ENCODE results near the gene HOXC9.

HOXC9 gene

DNA sequence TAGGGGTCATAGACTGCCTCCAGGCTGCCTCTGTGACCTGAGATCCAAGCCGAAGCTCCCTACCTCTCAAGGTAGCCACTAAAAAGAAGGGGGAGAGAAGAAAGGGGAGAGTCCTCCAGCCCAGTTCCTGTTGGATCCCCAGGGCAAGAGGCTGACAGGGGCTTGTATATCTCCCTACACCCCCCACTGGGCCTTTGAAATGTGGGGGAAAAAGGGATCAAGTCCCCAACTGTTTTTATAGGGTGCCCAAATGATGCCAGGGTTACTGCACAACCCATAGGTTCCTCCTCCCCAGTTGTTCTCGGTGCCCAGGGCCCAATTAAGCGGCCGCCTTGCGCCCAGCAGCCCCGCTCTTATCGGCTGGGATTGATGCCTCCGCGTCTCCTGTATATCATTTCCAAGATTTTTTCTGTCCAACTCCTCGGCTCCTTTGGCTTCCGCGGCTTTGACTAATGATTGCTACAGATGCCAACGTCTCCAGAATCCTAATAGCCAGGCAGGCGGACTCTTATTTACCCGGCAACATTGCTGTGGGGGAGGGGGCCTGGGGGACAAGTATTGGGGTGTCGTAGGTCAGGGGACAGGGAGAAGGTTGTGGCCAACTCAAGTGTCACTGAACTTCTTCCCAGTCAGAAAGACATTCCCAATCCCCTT is 46.0 kb downstream of the HOXC9 start:
- DNase-seq (ENCODE audit: low read depth in 2 of 2): no peak
- no peak overlapping the region for H3K4me3 ChIP-seq (replicated peaks in 1 of 2; ENCODE audit: low read depth in 2 of 2, low read length in 2 of 2)
- TF ChIP-seq, protein P1, sequence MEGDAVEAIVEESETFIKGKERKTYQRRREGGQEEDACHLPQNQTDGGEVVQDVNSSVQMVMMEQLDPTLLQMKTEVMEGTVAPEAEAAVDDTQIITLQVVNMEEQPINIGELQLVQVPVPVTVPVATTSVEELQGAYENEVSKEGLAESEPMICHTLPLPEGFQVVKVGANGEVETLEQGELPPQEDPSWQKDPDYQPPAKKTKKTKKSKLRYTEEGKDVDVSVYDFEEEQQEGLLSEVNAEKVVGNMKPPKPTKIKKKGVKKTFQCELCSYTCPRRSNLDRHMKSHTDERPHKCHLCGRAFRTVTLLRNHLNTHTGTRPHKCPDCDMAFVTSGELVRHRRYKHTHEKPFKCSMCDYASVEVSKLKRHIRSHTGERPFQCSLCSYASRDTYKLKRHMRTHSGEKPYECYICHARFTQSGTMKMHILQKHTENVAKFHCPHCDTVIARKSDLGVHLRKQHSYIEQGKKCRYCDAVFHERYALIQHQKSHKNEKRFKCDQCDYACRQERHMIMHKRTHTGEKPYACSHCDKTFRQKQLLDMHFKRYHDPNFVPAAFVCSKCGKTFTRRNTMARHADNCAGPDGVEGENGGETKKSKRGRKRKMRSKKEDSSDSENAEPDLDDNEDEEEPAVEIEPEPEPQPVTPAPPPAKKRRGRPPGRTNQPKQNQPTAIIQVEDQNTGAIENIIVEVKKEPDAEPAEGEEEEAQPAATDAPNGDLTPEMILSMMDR (IDR thresholded peaks at IDR 0.05; ENCODE audit: low read depth, low read length): no peak

DNA sequence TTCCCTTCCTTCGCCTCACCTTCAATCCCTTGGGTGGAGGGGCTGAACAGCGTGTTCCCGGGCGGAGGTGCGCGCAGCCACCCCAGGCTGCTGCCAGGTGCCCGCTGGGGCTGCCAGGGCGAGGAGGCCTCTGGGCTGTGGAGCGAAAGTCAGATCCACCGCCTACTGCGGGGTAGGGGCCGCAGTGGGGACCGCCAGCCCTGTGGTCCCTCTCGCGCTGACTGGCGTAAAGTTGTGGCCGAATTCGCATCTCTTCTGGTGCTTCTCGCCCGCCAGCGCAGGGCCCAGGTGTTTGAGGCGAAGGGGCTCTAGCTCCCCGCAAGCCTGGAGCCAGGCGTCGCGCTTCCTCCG is 46.8 kb downstream of the HOXC9 start:
- no peak overlapping the region for H3K4me3 ChIP-seq (replicated peaks in 1 of 2; ENCODE audit: low read depth in 2 of 2, low read length in 2 of 2)
- TF ChIP-seq, protein P1 (IDR thresholded peaks at IDR 0.05; ENCODE audit: low read depth, low read length): no peak
- DNase-seq (ENCODE audit: low read depth in 2 of 2): no peak

DNA sequence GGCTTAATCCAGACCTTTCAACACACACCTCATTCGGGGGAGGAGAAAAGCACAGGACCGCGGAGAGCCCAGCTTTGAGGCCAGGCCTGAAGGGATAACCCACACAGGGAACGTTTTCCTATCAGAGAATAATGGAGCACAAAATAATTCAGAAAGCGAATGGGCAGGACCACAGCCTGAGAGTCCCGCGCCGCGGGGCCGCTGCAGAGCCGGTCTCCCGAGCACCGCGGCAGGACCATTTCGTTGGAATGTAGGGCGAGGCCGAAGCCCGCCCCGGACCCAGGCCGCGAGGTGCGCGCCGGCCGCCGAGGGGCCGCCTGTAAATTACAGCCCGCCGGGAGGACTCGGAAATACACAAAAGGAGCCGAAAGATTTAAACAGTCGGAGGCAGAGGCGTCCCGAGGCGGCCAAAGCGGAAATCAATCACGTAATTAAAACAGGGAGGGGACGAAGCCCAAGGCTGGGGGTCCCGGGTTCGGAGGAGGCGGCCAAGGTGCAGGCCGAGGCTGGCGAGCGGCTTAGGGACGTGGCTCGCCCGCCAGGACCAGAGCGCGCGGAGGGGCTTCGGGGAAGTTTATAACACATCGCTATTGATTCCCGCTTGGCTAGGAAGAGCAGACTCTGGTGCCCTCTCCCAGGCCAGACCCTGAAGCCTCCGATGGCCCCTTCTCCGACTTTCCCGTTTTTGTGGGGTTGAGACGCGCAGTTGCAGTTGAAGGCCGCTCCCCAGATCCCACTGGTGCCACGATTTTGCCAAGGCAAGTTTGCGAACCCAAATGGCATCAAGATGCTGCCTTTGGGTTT is 47.4 kb downstream of the HOXC9 start:
- TF ChIP-seq, protein P1 (IDR thresholded peaks at IDR 0.05; ENCODE audit: low read depth, low read length): no peak
- DNase-seq (ENCODE audit: low read depth in 2 of 2): no peak
- H3K4me3 ChIP-seq (replicated peaks in 1 of 2; ENCODE audit: low read depth in 2 of 2, low read length in 2 of 2): no peak overlapping the region

DNA sequence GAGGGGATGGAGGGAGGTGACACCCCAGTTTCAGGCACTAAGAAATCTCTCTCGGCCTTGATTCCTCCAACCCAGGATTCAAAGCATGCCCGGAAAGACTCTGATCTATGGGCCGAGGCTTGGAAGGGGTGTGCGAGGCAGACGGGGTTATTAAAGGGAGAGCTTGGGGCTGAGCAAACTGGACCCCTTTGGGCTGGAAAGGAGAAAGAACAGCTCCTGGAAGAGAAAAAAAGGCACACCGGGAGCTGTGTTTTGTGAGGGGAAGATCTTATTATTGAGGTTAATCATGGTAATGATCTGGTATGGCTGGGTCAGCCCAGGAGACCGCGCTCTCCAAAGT is 48.0 kb downstream of the HOXC9 start:
- TF ChIP-seq, protein P1 (IDR thresholded peaks at IDR 0.05; ENCODE audit: low read depth, low read length): no peak
- H3K4me3 ChIP-seq (replicated peaks in 1 of 2; ENCODE audit: low read depth in 2 of 2, low read length in 2 of 2): no peak overlapping the region
- no peak for DNase-seq (ENCODE audit: low read depth in 2 of 2)

DNA sequence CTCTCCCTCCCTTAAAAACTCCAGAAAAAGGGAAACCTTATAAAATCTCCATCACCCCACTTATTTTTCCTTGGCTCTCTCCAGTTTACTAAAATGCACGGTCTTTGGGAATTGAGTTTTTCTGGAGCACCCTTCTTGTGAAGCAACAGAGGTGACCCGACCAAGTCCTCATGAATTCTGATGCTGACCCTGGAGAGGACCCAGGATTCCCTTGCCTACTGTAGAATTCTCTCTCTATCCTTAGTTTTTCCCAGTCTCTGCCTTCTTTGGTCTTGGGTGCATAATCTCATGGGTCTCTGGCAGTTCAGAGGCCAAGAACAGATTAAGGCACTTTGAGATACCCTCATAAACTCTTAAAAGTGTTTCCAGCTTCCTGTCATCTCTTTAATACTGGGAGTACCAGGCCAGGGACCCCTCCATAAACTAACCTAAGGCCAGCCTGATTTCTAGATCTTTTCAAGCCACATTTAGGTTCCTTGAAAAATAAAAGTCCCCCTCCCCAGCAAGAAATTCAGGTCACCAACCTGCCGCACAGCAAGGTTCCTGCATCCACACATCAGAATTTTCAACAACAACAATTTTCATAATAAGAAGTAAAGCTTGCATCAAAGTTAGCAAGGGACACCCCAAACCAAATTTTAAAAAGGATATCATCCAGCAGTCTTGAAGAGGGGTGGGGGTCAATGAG is 48.6 kb downstream of the HOXC9 start:
- DNase-seq (ENCODE audit: low read depth in 2 of 2): no peak
- TF ChIP-seq, protein P1 (IDR thresholded peaks at IDR 0.05; ENCODE audit: low read depth, low read length): no peak
- H3K4me3 ChIP-seq (replicated peaks in 1 of 2; ENCODE audit: low read depth in 2 of 2, low read length in 2 of 2): no peak overlapping the region

DNA sequence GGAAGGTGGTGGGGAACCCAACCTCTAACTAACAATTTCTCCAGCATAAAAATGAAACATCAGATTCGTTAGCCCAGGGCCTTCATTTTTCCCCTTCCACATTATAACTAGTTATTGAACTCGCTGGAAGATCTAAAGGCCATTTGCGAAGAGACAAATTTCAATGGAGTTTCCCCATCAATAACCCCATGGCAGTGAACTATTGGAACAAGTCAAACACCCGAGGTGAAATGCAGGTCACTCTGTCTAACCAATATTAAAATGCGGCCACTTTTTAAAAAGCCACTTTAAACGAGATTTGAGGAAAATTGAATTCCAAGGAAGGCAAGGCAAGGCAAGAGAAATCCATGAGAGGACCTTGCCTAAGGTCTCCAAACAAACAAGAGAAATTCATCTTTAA is 49.1 kb downstream of the HOXC9 start:
- H3K4me3 ChIP-seq (replicated peaks in 1 of 2; ENCODE audit: low read depth in 2 of 2, low read length in 2 of 2): no peak overlapping the region
- no peak for DNase-seq (ENCODE audit: low read depth in 2 of 2)
- TF ChIP-seq, protein P1 (IDR thresholded peaks at IDR 0.05; ENCODE audit: low read depth, low read length): no peak
